22Rv1 (cell line): ENCODE results near the gene KANK4.

Source experiments
- ZFX ChIP-seq: fragments of 450-650 bp; IDR thresholded peaks from 2 replicates; pipeline ENCODE4 v1.6.1; 2017; ENCODE audit warnings: antibody characterized with exemption, borderline replicate concordance
- TF ChIP-seq, protein P1 (sequence below): fragments of 450-650 bp; IDR thresholded peaks from 2 replicates; pipeline ENCODE4 v1.5.1; 2017; ENCODE audit warnings: mild to moderate bottlenecking

DNA sequence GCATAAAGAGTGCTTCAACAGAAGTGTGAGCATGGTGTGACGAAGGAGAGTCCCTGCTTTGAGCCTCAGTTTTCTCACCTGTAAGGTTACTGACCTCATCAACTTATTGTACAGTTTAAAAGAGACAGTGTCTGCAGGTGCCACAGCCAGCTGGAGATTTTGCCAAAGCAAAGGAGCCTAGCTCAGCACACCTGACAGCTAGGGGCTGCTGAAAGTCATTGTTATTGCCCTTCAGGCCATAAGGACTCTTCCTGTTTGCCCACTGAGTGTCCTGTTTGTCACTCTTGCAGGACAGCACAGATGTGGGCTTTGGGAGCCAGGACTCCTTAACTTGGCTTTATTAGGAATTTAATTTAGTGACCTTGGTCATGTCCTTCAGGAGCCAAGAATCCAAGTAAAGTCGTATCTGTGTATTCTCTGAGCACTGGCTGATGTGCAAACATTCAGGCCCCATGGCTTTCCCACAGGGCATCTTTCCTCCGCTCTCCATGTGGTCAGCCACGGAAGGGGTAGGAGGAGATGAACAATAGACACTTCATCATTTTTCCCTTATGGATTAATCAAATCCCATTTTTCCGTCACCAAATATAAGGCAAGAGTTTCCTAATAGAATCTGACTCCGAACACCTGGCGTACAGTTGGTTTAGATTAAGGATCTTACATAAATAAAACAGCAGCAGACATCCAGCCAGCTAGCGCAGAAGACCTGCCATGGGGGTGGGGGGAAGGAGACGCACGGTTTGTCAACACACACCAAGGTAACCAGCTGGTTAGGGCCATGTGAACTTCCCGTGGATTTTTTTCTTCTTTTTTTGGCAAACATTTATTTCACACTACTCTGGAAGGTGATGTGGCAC lies 43.1 kb upstream of the KANK4 start:
- TF ChIP-seq, protein P1, sequence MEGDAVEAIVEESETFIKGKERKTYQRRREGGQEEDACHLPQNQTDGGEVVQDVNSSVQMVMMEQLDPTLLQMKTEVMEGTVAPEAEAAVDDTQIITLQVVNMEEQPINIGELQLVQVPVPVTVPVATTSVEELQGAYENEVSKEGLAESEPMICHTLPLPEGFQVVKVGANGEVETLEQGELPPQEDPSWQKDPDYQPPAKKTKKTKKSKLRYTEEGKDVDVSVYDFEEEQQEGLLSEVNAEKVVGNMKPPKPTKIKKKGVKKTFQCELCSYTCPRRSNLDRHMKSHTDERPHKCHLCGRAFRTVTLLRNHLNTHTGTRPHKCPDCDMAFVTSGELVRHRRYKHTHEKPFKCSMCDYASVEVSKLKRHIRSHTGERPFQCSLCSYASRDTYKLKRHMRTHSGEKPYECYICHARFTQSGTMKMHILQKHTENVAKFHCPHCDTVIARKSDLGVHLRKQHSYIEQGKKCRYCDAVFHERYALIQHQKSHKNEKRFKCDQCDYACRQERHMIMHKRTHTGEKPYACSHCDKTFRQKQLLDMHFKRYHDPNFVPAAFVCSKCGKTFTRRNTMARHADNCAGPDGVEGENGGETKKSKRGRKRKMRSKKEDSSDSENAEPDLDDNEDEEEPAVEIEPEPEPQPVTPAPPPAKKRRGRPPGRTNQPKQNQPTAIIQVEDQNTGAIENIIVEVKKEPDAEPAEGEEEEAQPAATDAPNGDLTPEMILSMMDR, result no peak
- TF ChIP-seq ZFX, result no peak
